Esophagus squamous epithelium (tissue), 5 donors: Measurements from ENCODE around the gene ANKS1A. TPM values are rescaled to one million over a fixed set of nuclear protein-coding genes. Genes with fewer than 3 reads are reported as not detected.
"Not testable (repeated sequence)": the region's sequence is repeated elsewhere in the genome, so short reads cannot be mapped to it uniquely, and the experiment has no call there.

Experiments
- DNase-seq: peaks from one replicate; lab custom pipeline; 2025; lab: John Stamatoyannopoulos, UW
- H3K27ac ChIP-seq, 4 donors: fragments of 200-600 bp; sonication (generic); one replicate each; pipeline ENCODE4 v1.5.1; 2016 to 2019; ENCODE audit warnings: mild to moderate bottlenecking in 1 of 4
- H3K27me3 ChIP-seq, 4 donors: fragments of 200-600 bp; sonication (generic); 1 replicate in 3 of 4; 2 replicates in 1 of 4; pipeline versions ENCODE4 v1.5.1 to v1.6.0; 2017 to 2021; ENCODE audit warnings: antibody characterized with exemption in 1 of 4
- H3K36me3 ChIP-seq, 3 donors: fragments of 200-600 bp; sonication (generic); one replicate each; pipeline ENCODE4 v1.5.1; 2016 to 2019
- H3K4me1 ChIP-seq, 3 donors: fragments of 200-600 bp; sonication (generic); one replicate each; pipeline ENCODE4 v1.5.1; 2017 to 2019
- H3K4me3 ChIP-seq, 4 donors: fragments of 200-600 bp; sonication (generic); 1 replicate in 3 of 4; 2 replicates in 1 of 4; pipeline ENCODE4 v1.5.1; 2016 to 2019; ENCODE audit warnings: mild to moderate bottlenecking in 2 of 4, moderate library complexity in 1 of 4
- H3K9me3 ChIP-seq, 3 donors: fragments of 200-600 bp; sonication (generic); one replicate each; pipeline ENCODE4 v1.5.1; 2016 to 2019
- POLR2A ChIP-seq, 4 donors: fragments of 450-650 bp; IDR thresholded peaks; one replicate each; pipeline ENCODE4 v1.6.1; 2017; ENCODE audit warnings: antibody characterized with exemption in 4 of 4, mild to moderate bottlenecking in 4 of 4, moderate library complexity in 3 of 4
- WGBS, 2 donors: methylation state at CpG; one replicate each; pipeline ENCODE4 v1.1.5; 2018; 5-methylcytosine and 5-hydroxymethylcytosine counted together
- intact Hi-C: fragments of 100-400 bp; cut with DNase I; formaldehyde crosslinking; loops from one replicate; pipeline ENCODE4 v1.15.0; 2022
- total RNA-seq, 4 donors: library from RNA; depleted of rRNA; stranded (reverse); fragments of >200 nt; gene quantifications; one replicate each; pipeline ENCODE4 v1.1.0, GENCODE V29; 2016
- TF ChIP-seq, protein P1 (sequence below), 6 experiments: fragments of 450-650 bp in 4 of 6; fragments of 200-600 bp in 2 of 6; sonication (generic) in 2 of 6; IDR thresholded peaks; one replicate each; pipeline ENCODE4 v1.5.1; 2016 to 2019; ENCODE audit warnings: antibody characterized with exemption in 6 of 6, mild to moderate bottlenecking in 4 of 6, moderate library complexity in 4 of 6
- donor health status: DM: yes; HTN: yes; CAD: no.

The ANKS1A gene
- total RNA-seq, 4 donors from 2014 or later: 12.6 to 27.1 (median 17.5) TPM

DNA sequence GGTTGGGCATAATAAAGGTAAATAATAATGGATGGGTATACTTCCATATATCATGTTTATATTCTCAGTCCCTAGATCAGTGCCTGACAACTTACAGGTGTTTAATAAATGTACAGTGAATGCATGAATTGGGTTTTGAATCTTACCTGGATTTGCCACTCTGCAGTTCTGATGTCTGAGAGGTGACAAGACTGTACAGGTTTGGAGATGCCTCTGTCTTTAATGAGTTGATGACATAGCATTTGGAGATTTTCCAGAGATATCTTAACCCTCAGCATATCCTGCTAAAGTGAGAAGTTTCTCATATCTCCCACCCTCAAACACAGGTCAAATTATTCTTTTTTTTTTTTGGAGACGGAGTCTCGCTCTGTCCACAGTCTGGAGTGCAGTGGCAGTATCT is 2.2 kb downstream of the ANKS1A start:
- Histone ChIP-seq H3K9me3 (no peaks in the 10 kb centered on the region), H3K36me3 (no peaks in the 10 kb centered on the region), H3K27me3 (no peaks in the 10 kb centered on the region), H3K27ac (peak overlapping the region in 1 of 4 donors; percentile 96), H3K4me1 (peaks cover 22 to 49% (median 25%) of the 10 kb centered on the region in 3 donors), H3K4me3 (peak overlapping the region in 1 of 4 donors; percentile 89)
- TF ChIP-seq, protein P1, sequence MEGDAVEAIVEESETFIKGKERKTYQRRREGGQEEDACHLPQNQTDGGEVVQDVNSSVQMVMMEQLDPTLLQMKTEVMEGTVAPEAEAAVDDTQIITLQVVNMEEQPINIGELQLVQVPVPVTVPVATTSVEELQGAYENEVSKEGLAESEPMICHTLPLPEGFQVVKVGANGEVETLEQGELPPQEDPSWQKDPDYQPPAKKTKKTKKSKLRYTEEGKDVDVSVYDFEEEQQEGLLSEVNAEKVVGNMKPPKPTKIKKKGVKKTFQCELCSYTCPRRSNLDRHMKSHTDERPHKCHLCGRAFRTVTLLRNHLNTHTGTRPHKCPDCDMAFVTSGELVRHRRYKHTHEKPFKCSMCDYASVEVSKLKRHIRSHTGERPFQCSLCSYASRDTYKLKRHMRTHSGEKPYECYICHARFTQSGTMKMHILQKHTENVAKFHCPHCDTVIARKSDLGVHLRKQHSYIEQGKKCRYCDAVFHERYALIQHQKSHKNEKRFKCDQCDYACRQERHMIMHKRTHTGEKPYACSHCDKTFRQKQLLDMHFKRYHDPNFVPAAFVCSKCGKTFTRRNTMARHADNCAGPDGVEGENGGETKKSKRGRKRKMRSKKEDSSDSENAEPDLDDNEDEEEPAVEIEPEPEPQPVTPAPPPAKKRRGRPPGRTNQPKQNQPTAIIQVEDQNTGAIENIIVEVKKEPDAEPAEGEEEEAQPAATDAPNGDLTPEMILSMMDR (IDR thresholded peaks at IDR 0.05): no peak
- TF ChIP-seq POLR2A (IDR thresholded peaks at IDR 0.05): no peak
- intact Hi-C loops: no loop called here
- WGBS, 2 donors: 93 to 100% methylated on average over 2 of the region's 2 CpGs
- no peak for DNase-seq

DNA sequence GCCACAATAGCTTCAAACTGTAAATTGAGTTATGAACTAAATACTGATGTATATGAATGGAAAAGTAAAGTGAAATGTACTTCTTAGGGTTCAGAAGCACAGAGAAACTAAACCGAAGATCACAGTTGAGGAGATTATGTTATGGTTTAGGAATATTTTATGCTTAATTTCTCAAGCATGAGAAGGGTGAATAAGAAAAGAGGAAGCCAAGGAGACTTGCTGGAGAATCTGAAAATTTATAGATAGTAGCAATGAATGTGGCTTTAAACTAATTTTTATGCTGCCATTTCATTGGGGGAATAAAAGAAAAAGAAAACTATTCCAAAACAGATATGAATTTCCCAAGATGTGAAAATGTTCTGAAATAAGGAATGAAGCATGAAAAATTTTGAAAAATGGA is 5.6 kb downstream of the ANKS1A start:
- DNase-seq: no peak
- Histone ChIP-seq H3K4me3 (no peak overlapping the region), H3K27me3 (no peaks in the 10 kb centered on the region), H3K27ac (no peak overlapping the region), H3K4me1 (peaks cover 13 to 37% (median 16%) of the 10 kb centered on the region in 3 donors), H3K36me3 (no peaks in the 10 kb centered on the region), H3K9me3 (no peaks in the 10 kb centered on the region)
- intact Hi-C loops: no loop called here
- WGBS, 2 donors: 72 to 88% methylated on average over 1 of the region's 1 CpG
- TF ChIP-seq, protein P1 (IDR thresholded peaks at IDR 0.05): no peak
- TF ChIP-seq POLR2A (IDR thresholded peaks at IDR 0.05): no peak

DNA sequence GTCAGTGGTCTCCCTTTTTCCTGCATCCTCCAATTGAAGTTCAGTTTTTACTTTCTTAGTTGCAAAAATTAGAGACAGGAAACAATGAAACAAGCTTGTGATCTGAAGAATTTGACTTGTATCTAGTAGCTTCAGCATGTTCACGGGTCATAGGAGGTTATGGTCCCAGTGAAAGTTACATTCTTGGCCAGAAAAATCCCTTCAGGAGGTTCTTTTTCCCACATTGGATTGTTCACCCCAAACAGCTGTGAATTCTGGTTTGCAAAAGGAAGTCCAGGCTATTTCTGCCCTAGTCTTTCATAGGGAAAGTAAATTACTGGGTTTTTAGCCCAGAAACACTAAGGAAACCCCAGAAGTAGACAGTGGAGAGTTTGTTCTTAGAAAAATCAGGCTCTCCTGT is 8.1 kb downstream of the ANKS1A start:
- Histone ChIP-seq H3K4me1 (peaks cover 0 to 13% (median 0%) of the 10 kb centered on the region in 3 donors), H3K36me3 (no peaks in the 10 kb centered on the region), H3K9me3 (no peaks in the 10 kb centered on the region), H3K27ac (no peak overlapping the region), H3K27me3 (no peaks in the 10 kb centered on the region), H3K4me3 (no peak overlapping the region)
- no peak for DNase-seq
- WGBS, 2 donors: 67 to 72% methylated on average over 1 of the region's 1 CpG
- TF ChIP-seq POLR2A (IDR thresholded peaks at IDR 0.05): no peak
- TF ChIP-seq, protein P1 (IDR thresholded peaks at IDR 0.05): no peak
- intact Hi-C loops: no loop called here

- TF ChIP-seq POLR2A (IDR thresholded peaks at IDR 0.05): no peak
- TF ChIP-seq, protein P1 (IDR thresholded peaks at IDR 0.05): no peak
- Histone ChIP-seq H3K36me3 (no peaks in the 10 kb centered on the region), H3K4me3 (no peak overlapping the region), H3K9me3 (no peaks in the 10 kb centered on the region), H3K27me3 (no peaks in the 10 kb centered on the region), H3K27ac (no peak overlapping the region), H3K4me1 (peaks cover 0 to 7% (median 0%) of the 10 kb centered on the region in 3 donors)
- intact Hi-C loops: no loop called here
- DNase-seq: no peak
- WGBS, 2 donors: 31 to 53% methylated on average over 1 of the region's 1 CpG
Measured at GRCh38 chr6:34897716-34898115, 8.7 kb downstream of the ANKS1A start.

DNA sequence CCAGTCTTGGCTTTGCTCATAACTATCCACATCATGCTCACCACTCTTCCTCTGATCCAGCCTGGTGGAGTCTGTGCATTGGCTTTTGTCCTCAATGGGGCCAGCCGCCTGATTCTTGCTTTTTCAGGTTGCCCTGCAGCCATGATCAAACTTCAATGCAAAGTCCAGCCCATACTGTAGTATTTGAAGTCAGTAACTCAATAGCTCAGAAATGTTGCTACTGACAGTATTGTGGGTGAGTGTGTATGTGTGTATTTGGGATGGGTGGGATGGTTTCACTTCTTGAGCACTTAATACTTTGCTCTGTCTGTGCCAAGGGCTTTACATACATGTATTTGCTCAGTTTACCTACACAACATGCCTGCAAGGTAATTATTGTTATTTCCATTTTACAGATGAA is 10.7 kb downstream of the ANKS1A start:
- H3K36me3 ChIP-seq, H3K4me1 ChIP-seq, H3K9me3 ChIP-seq, H3K27me3 ChIP-seq, DNase-seq, intact Hi-C loops, H3K4me3 ChIP-seq, H3K27ac ChIP-seq: not testable (repeated sequence)
- WGBS, 2 donors: 89 to 100% methylated on average over 1 of the region's 1 CpG
